Activated CD4-positive, alpha-beta T cell treated with anti-CD3 and anti-CD28 coated beads, Interleukin-2, amount 50 U/mL, for 4 hours (primary cell): ENCODE data around the gene SPECC1L.
"Not testable (repeated sequence)": the region's sequence is repeated elsewhere in the genome, so short reads cannot be mapped to it uniquely, and the experiment has no call there.

Experiments used
- DNase-seq, 2 experiments: peaks; one replicate each; pipeline ENCODE4 v3.0.0-alpha.2; 2020

SPECC1L gene

DNA sequence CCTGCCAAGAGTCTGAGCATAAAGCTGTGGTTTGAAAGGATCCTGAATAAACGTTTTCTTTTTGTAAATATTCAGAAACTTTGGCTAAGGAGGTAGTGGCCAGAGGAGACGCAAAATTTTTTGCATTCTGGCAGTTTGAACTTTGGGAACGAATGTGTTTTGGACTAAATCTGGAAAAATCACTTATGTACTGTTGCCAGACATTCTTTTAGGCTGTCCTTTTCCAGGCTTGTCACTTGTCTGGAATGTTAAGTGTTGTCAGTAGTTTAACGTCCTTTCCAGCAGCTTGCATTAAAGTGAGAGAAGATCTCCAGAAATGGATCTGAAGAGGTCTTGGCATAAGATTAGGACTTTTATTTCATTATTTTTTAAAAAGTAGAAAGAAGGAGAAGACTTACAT, 18.5 kb downstream of the SPECC1L start:
- DNase-seq: no peak

DNA sequence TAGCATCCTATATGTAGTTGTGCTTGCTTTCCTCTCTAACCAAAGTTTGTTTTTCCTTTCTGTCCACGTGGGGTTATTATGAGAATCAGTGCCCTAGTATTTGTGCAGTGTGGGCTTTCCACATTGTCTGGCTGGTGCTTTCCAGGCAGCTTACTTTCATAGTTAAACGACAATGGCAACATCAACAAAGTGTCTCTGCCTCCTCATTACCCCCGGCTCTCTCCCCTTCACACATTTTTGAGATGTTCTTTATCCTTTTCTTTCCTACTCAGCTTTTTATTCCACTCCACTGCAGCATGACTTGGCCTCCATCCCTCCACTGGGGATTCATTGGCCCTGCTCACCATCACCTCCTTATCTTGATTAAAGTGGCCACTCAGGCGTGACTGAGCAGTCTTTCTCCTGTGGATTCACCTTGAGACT, 19.1 kb downstream of the SPECC1L start:
- DNase-seq: no peak

DNA sequence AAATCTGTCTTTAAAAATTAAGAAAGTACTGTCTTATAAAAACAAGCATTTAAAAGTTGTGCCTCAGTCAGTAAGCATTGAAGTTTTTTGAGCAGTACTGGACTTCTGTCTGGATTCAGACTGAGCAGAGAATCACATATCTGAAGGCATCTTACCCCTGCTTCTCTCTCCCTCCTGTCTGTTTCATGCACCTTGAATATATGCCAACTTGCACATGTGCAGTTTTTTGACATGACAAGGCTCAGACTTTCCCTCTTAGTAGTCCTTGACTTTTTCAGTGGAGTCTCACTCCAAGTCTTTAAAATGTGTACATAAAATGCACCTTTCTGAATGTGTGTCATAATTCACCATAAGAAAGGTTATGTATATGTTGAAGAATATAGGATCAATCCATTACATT, 19.8 kb downstream of the SPECC1L start:
- DNase-seq: no peak

DNA sequence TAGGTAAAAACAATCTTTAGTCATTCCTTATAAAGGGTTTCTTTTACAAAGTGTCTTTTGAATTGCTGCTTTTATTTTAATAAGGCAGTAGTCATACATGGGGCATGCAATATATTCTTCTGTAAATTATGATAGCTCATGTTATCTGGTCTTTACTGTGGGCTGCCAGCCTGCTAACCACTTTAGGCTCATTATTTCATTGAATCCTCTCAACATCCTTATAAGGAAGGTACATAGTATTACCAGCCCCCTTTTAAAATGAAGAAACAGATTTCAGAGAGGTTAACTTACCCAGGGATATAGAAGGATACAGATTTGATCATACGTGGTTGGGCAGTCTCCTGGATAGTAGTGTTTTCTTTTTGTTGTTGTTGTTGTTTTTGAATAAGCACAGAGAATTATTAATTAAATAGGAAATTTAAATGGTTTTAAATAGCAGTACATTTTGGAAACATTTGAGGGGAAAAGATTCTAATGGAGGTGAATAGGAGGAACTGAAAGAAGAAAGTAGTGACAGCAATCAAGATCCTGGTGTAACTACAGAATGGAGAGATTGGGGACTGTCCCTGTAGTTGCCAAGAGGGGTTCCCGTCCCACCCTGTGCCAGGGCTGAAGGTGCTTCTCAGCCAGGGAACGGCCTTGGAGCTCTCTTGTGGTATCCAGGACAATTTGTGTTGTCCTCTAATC, 21.0 kb downstream of the SPECC1L start:
- no peak for DNase-seq

DNA sequence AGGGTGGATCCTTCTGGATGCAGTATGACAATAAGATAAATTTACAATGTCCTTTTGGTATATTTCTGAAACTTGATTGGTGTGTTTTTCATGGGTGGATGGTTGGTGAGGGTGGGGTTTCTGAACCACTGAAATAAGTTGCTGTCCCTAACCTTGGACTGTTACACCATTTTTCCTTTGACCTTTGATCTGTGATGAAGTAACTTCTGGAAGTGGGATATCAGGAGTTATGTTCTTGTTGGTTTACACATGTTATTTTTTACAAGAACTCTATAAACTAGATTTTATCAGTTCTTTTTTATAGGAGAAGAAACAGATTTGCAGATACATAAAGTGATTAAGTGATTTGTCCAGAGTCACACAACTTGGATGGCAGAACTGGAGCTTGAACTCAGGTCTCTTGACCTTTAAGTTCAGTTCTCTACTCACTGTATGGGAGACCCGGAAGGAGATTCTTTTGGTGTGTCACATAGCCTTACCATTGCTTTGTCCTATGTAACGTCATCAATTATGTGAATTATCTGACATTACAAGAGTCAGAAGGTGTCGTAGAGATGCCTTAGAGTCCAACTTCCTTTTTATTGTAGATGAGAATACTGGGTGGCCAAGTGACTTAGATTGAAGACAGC, 21.7 kb downstream of the SPECC1L start:
- DNase-seq: not testable (repeated sequence)

DNA sequence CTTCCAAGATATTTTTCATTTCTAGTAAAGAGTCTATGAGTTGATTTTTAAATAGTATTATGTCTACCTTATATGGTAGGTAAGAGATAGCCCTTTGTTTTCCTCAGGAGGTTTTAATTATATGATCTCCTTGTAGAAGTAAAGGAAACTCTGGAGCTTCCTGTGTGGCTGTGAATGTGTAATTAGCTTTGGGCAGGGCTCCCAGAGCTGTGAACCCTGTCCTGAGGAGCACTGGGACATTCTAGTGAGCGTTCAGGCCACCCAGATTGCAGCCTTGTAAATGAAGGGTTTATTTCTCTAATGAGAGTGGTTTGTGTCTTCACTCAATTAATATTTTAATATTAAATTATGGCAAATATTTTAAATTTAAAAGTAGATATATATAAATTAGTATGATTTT, 24.3 kb downstream of the SPECC1L start:
- not testable (repeated sequence) for DNase-seq

DNA sequence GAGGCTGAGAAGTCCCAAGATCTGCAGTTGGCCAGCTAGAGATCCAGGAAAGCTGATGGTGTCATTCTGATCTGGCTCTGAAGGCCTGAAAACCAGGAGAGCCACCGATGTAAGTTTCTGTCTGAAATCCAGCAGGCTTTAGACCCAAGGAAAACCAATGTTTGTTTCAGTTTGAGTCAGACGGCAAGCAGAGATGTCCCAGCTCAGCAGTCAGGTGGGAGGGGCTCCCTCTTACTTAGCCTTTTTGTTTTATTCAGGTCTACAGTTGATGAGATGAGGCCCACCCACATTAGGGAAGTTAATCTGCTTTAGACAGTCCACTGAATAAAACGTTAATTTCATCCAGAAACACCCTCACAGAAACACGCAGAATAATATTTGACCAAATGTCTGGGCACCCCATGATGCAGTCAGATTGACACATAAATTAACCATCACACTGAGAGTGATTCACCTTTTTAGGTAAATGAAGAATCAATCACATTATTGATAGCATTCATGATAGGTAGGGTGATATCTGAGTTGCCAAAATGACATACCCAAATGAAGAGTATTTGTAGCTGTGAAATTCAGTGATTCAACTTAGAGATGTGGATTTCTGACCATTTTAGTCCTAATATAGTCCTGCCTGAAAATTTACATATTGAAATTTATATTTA, 28.0 kb downstream of the SPECC1L start:
- not testable (repeated sequence) for DNase-seq

DNA sequence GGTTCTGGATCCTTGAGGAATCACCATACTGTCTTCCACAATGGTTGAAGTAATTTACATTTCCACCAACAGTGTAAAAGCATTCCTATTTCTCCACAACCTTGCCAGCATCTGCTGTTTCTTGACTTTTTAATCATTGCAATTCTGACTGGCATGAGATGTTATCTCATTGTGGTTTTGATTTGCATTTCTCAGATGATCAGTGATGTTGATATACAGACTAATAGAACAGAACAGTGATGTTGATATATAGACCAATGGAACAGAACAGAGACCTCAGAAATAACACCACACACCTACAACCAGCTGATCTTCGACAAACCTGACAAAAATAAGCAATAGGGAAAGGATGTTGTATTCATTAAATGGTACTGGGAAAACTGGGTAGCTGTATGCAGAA, 29.9 kb downstream of the SPECC1L start:
- DNase-seq: not testable (repeated sequence)

DNA sequence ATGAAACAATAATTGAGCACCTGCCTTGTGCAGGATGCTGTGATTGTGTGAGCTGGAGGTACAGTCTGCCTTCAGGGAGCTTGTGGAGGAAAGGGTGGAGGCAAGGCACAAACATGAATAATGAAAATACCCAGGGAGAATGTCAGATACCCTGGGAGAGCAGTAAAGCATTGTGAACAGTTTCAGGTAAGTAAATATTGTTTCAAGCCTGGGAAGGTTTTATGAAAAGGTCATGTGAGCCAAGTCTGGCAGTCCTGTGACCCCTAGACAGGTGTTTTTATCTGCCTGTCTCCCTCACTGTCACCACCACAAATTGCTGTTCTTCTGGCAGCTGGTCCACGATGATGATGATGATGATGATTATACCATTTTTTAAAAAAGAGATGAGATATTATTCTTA, 32.0 kb downstream of the SPECC1L start:
- no peak for DNase-seq

DNA sequence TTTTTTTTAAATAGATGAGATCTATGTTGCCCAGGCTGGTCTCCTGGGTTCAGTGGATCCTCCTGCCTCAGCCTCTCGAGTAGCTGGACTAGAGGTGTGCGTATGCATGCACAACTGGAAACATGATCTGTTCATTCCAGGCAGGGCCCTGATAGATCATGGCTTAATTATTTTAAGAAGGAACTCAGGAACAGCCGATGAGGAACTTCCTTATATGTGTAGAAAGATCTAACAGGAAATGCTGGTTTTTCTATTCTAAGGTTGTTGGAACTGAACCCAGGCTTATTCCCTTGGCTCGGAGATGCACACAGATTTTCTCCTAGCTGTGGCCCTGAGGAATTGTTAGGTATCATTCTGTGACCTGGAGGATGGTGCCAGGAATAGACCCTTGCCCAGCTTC, 32.4 kb downstream of the SPECC1L start:
- DNase-seq: no peak

DNA sequence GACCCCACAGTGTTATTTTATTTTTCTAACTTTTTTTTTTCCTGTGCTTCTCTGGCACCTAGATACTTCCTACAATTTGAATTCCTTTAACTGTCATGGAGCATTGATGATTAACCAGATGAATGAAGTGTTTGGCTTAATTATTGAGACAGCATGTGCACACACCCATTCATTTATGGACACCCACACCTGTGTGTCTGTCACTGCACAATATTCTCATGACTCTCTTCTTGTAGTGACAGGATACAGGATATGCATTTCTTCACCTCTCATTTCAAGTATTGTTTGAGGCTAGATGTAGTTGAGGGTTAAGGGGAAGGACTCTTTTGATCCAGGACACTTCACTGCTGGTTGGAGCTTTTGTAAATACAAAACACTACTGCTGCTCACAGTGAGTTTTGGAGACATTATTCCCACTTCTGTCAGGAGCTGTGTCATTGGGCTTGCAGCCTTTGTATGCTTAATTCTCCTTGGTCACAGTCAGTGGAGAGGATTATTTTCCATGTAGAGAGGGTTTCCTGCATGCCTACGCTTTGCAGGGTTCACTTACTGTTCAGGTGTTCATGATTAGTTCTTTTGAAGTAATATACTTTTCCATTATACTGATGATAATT, 33.5 kb downstream of the SPECC1L start:
- DNase-seq: no peak

DNA sequence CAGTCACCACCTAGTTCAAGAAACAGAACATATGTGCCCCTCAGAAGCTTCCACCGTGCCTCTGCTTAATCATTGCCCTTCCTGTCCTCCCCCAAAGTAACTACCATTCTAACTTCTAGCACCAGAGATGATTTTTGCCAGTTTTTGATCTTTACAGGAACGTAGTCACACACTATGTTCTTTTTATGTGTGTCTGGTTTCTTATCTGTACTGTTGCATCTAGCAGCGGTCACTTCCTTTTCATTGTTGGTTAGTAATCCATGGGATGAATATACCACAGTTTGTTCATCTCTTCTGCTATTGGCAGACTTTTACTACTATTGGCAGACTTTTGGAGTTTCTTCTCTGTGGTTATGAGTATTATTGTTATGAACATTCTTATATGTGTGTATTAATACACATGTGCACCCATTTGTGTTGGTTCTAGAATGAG, 34.6 kb downstream of the SPECC1L start:
- DNase-seq: no peak

DNA sequence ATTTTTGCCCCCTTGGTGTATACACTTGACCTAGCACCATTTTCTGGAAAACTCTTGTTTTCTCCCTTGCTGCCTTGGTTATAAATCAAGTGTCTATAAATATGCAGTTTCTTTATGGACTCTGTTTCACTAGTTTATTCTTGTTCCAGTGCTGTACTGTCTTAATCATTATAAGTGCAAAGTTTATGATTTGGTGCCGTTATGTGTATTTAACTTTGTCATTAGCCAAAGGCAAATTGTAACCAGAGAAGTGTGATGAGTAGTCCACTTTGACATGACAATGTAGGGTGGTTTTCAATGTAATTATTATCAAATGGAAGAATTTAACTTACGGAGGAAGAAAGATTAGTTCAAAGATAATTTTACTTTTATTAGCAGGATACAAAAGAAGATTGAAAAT, 40.3 kb downstream of the SPECC1L start:
- no peak for DNase-seq

DNA sequence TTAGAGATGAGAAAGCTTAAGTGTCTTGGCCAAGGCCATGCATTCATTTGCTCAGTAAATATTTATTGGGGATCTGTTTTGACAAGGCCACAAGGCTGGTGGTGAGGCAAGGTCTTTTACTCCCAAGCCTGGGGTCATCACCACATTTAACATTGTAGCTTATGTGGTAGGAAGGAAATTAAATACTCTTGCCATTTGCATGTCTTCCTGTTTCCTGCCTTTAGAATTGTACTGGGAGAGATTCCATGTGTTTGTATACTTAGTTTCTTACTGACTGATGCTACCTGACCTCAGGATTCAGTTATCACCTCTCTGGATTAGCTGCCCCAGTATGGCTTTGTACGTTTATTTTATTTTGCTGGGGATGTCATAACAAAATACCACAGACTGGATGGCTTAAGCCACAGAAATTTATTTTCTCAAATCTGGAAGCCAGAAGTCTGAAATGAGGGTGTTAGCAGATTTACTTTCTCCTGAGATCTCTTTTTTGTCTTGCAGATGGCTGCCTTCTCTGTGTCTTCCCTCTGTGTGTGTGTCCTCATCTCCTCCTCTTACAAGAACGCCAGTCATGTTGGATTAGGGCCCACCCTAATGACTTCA, 44.8 kb downstream of the SPECC1L start:
- DNase-seq: no peak

DNA sequence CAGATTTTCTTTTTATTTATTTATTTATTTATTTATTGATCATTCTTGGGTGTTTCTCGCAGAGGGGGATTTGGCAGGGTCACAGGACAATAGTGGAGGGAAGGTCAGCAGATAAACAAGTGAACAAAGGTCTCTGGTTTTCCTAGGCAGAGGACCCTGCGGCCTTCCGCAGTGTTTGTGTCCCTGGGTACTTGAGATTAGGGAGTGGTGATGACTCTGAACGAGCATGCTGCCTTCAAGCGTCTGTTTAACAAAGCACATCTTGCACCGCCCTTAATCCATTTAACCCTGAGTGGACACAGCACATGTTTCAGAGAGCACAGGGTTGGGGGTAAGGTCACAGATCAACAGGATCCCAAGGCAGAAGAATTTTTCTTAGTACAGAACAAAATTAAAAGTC, 45.6 kb downstream of the SPECC1L start:
- DNase-seq: not testable (repeated sequence)

DNA sequence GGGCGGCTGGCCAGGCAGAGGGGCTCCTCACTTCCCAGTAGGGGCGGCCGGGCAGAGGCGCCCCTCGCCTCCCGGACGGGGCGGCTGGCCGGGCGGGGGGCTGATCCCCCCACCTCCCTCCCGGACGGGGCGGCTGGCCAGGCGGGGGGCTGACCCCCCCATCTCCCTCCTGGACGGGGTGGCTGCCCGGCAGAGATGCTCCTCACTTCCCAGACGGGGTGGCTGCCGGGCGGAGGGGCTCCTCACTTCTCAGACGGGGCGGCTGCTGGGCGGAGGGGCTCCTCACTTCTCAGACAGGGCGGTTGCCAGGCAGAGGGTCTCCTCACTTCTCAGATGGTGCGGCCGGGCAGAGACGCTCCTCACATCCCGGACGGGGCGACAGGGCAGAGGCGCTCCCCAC, 46.9 kb downstream of the SPECC1L start:
- not testable (repeated sequence) for DNase-seq

DNA sequence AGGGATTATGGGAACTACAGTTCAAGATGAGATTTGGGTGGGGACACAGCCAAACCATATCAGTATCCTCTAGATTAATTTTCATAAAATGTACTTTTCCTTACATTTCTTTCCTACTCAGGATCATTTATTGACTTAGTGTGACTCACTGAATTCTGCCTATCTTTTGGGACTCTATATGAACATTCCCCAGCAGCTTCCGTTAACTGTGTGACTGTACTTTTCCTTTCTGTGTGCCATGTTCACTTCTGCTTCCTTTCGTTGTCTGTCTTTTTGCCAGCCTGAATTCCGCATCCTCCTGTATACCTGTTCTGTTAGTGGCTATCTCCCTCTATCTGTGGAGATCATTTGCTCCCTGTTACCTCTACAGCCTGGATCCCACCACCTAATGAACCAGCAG, 48.8 kb downstream of the SPECC1L start:
- DNase-seq: no peak

DNA sequence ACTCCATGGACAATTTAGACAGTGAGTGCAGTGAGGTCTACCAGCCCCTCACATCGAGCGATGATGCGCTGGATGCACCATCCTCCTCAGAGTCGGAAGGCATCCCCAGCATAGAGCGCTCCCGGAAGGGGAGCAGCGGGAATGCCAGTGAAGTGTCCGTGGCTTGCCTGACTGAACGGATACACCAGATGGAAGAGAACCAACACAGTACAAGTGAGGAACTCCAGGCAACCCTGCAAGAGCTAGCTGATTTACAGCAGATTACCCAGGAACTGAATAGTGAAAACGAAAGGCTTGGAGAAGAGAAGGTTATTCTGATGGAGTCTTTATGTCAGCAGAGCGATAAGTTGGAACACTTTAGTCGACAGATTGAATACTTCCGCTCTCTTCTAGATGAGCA, 51.4 kb downstream of the SPECC1L start:
- no peak for DNase-seq

DNA sequence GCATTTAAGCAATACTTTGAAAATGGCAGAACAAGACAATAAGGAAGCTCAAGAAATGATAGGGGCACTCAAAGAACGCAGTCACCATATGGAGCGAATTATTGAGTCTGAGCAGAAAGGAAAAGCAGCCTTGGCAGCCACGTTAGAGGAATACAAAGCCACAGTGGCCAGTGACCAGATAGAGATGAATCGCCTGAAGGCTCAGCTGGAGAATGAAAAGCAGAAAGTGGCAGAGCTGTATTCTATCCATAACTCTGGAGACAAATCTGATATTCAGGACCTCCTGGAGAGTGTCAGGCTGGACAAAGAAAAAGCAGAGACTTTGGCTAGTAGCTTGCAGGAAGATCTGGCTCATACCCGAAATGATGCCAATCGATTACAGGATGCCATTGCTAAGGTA, 51.9 kb downstream of the SPECC1L start:
- DNase-seq: no peak

DNA sequence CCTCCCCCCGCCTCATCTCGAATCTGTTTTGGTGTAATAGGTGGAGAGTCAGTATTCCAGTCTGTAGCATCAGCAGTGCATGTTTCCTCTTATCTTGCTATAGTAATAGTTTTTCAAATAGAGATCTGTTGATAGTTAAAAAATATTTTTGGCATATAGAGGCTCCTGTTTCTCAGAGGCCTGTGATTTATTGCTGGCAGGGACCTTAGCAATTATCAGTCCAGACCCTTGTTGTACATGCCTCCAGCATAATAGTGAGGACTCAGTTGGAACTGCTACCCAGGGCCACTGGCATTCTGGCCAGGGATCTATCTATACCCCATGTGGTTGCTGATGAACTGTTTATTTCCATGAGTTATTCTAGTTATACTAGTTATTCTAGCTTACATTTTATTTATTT, 52.6 kb downstream of the SPECC1L start:
- no peak for DNase-seq

DNA sequence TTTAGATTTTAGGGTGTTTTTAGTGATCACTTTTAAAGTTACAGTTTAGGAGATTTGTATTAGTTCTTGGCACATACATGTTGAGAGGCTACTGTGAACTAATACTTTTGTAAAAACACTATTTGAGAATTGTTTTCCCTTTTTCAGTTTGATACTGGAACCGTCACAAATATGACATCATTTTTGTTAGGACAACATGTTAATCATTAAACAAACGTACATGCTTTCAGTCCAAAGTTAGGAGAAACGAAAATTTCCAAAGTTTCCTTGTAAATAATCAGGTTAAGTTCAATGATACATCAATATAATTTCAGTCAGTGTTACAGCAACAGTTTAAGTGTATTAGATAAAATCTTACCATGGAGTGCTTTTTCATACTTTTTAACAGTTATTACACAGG, 53.1 kb downstream of the SPECC1L start:
- no peak for DNase-seq

DNA sequence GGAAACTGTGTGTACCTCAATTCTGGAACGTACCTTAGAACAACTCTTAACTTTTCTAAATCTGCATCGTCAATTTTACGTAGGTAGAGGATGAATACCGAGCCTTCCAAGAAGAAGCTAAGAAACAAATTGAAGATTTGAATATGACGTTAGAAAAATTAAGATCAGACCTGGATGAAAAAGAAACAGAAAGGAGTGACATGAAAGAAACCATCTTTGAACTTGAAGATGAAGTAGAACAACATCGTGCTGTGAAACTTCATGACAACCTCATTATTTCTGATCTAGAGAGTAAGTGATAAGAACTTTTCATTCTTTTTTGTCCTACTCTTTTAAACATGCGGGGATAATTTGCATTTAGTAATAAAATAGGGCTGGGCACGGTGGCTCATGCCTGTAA, 53.5 kb downstream of the SPECC1L start:
- DNase-seq: no peak

DNA sequence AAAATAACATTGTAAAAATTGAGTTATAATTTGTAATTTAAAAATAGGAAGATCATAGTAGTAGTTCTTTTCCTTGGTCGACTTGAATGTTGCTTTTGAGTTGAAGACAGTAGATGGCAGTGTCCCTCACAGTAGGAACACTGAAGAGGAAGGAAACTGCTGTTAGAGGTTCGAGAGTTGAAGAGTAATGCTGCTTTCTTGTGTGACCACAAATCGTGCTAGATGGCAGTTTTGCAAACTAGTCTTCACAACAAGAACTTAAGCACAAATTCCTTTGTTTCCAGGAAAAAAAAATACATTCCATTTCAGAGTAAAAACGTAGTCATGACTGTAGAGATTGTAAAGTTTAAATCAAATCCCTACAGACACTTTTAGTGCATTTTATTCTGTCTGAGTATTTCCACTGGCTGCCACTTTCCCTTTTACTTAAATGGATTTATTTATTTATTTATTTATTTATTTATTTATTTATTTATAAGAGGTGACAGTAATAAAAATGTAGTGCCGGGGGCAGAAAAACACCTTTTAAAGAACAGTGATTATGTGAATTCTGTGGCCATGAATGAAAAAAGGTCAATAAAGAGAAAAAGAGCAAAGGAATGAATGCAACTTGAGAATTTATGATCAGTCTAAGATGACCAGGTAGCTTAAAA, 54.6 kb downstream of the SPECC1L start:
- no peak for DNase-seq
